Gastroesophageal sphincter (tissue), 4 donors: ENCODE results near the gene KMT5C. TPM values are rescaled to one million over a fixed set of nuclear protein-coding genes. Genes with fewer than 3 reads are reported as not detected.

Source experiments
- ATAC-seq: fragments of 150-250 bp; one replicate; pipeline ENCODE4 v1.9.1; 2016; ENCODE audit warnings: mild to moderate bottlenecking, moderate library complexity
- H3K27ac ChIP-seq, 4 donors: fragments of 200-600 bp; sonication (generic) in 3 of 4; 1 replicate in 3 of 4; 2 replicates in 1 of 4; pipeline ENCODE4 v1.5.1; 2016 to 2019
- H3K27me3 ChIP-seq: fragments of 200-600 bp; sonication (generic); one replicate; pipeline ENCODE4 v1.5.1; 2019
- H3K36me3 ChIP-seq, 2 donors: fragments of 200-600 bp; sonication (generic); one replicate each; pipeline ENCODE4 v1.5.1; 2019; ENCODE audit warnings: control low read depth in 1 of 2
- H3K4me1 ChIP-seq, 3 donors: fragments of 200-600 bp; sonication (generic); 1 replicate in 2 of 3; 2 replicates in 1 of 3; pipeline ENCODE4 v1.5.1; 2016 to 2019; ENCODE audit warnings: control low read depth in 2 of 3
- H3K4me3 ChIP-seq, 2 donors: fragments of 200-600 bp; sonication (generic); one replicate each; pipeline ENCODE4 v1.5.1; 2019; ENCODE audit warnings: mild to moderate bottlenecking in 1 of 2, moderate library complexity in 1 of 2
- H3K9me3 ChIP-seq, 3 donors: fragments of 200-600 bp; sonication (generic); one replicate each; pipeline ENCODE4 v1.5.1; 2017 to 2019; ENCODE audit warnings: control low read depth in 2 of 3
- EP300 ChIP-seq: sonication (generic); formaldehyde crosslinking; IDR thresholded peaks from one replicate; pipeline ENCODE4 v1.6.1; 2017; ENCODE audit warnings: antibody characterized with exemption, mild to moderate bottlenecking
- POLR2A ChIP-seq, 2 donors: fragments of 450-650 bp; IDR thresholded peaks; one replicate each; pipeline ENCODE4 v1.6.1; 2017; ENCODE audit warnings: antibody characterized with exemption in 2 of 2, mild to moderate bottlenecking in 2 of 2, moderate library complexity in 1 of 2
- POLR2AphosphoS5 ChIP-seq: sonication (generic); formaldehyde crosslinking; IDR thresholded peaks from one replicate; pipeline ENCODE4 v1.6.1; 2017; ENCODE audit warnings: antibody characterized with exemption
- WGBS, 2 donors: methylation state at CpG; one replicate each; pipeline ENCODE4 v1.1.5; 2018; ENCODE audit warnings: low coverage in 1 of 2; 5-methylcytosine and 5-hydroxymethylcytosine counted together
- total RNA-seq, 4 donors: library from RNA; depleted of rRNA; stranded (reverse); fragments of >200 nt; gene quantifications; one replicate each; pipeline ENCODE4 v1.1.0, GENCODE V29; 2016
- TF ChIP-seq, protein P1 (sequence below), 4 experiments: fragments of 200-600 bp in 2 of 4; fragments of 450-650 bp in 2 of 4; sonication (generic) in 1 of 4; IDR thresholded peaks; one replicate each; pipeline ENCODE4 v1.5.1; 2017 to 2019; ENCODE audit warnings: antibody characterized with exemption in 4 of 4, mild to moderate bottlenecking in 2 of 4, moderate library complexity in 2 of 4

The KMT5C gene
- total RNA-seq, 4 donors from 2014 or later: 3.4 to 11.2 (median 9.2) TPM

DNA sequence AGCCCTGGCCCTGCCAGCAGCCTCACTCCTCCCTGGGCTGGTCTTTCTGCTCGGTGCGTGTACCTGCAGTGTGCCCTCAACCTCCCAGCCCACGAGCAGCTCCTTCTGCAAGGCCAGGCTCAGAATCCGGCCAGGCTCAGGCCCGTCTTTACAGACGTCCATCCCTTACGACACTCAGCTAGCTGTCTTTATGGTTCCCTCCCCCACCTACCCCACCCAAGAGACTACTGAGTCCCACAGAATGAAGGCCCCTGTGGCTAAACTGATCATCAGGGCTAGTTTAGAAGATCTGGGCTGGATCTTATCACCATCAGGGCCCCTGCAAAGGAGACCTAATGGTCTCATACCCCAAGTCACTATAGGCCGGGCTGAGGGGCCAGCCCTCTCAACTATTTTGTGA lies 25.3 kb upstream of the KMT5C start:
- Histone ChIP-seq H3K36me3 (peaks cover 0 to 16% of the 10 kb centered on the region in 2 donors), H3K27me3 (peaks cover 17% of the 10 kb centered on the region), H3K4me1 (no peaks in the 10 kb centered on the region), H3K4me3 (no peak overlapping the region), H3K27ac (no peak overlapping the region), H3K9me3 (no peaks in the 10 kb centered on the region)
- ATAC-seq: no peak
- TF ChIP-seq POLR2A (IDR thresholded peaks at IDR 0.05) (no peak), POLR2AphosphoS5 (no peak), EP300 (no peak)
- TF ChIP-seq, protein P1, sequence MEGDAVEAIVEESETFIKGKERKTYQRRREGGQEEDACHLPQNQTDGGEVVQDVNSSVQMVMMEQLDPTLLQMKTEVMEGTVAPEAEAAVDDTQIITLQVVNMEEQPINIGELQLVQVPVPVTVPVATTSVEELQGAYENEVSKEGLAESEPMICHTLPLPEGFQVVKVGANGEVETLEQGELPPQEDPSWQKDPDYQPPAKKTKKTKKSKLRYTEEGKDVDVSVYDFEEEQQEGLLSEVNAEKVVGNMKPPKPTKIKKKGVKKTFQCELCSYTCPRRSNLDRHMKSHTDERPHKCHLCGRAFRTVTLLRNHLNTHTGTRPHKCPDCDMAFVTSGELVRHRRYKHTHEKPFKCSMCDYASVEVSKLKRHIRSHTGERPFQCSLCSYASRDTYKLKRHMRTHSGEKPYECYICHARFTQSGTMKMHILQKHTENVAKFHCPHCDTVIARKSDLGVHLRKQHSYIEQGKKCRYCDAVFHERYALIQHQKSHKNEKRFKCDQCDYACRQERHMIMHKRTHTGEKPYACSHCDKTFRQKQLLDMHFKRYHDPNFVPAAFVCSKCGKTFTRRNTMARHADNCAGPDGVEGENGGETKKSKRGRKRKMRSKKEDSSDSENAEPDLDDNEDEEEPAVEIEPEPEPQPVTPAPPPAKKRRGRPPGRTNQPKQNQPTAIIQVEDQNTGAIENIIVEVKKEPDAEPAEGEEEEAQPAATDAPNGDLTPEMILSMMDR (IDR thresholded peaks at IDR 0.05): no peak
- WGBS, 2 donors: 71% methylated on average over 7 of the region's 8 CpGs; no CpG with 5 or more reads in 1 of the 2 donors

DNA sequence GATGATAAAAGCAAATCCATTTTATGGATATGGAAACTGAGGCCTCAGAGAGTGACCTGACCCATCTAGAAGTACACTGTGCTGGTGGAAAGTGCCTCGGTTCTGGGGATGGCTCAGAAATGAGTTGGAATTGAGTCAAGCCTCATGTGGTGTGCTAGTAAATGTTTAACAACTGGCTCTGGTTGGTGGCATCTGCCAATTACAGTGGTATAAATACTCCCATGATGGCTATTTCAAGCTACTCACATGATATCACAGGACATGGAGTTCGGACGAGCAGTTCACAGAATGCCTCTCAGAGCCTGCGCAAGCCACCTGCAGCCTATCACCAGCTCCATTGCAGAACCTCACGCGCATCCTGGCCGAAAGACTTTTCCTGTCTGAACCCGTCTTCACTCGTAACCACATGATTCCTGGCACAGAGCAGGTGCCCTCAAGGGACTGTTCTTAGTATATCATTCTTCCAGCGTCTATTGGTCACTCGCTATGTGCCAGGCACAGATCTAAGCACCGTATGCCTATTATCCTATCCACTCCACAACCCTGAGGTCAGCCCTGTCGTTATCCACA lies 23.6 kb upstream of the KMT5C start:
- H3K27me3 ChIP-seq: peaks cover 30% of the 10 kb centered on the region
- no peaks in the 10 kb centered on the region for H3K36me3 ChIP-seq
- TF ChIP-seq POLR2A (IDR thresholded peaks at IDR 0.05) (no peak), POLR2AphosphoS5 (no peak), EP300 (no peak)
- TF ChIP-seq, protein P1 (IDR thresholded peaks at IDR 0.05): no peak
- 78 to 83% methylated on average over 6 to 11 of the region's 13 CpGs for WGBS, 2 donors
- H3K9me3 ChIP-seq: no peaks in the 10 kb centered on the region
- H3K4me3 ChIP-seq: no peak overlapping the region
- H3K4me1 ChIP-seq: peaks cover 0 to 5% (median 0%) of the 10 kb centered on the region in 3 donors
- ATAC-seq: no peak
- no peak overlapping the region for H3K27ac ChIP-seq

DNA sequence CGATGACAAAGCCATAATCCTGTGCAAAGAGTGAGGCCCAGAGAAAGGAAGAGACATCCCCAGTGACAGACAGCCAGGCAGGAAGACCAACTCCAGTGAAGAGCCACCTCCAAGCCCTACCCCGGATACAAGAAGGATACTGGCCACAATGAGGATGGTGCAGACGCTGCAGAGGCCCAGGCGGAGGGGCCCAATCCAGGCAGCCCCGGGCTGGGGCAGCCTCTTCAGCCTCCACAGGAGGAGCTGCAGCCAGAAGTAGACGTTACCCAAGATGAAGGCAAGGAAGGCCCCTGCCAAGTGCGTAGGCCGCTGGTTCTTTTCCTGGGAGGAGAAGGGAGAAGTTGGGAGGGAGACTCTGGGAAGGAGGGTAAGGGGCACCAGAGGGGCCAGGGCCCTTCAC lies 23.0 kb upstream of the KMT5C start:
- Histone ChIP-seq H3K4me1 (peaks cover 0 to 5% (median 0%) of the 10 kb centered on the region in 3 donors), H3K4me3 (no peak overlapping the region), H3K27ac (no peak overlapping the region), H3K9me3 (no peaks in the 10 kb centered on the region), H3K27me3 (peaks cover 36% of the 10 kb centered on the region), H3K36me3 (no peaks in the 10 kb centered on the region)
- TF ChIP-seq POLR2AphosphoS5: no peak
- 73% methylated on average over 6 of the region's 8 CpGs; no CpG with 5 or more reads in 1 of the 2 donors for WGBS, 2 donors
- ATAC-seq: no peak

DNA sequence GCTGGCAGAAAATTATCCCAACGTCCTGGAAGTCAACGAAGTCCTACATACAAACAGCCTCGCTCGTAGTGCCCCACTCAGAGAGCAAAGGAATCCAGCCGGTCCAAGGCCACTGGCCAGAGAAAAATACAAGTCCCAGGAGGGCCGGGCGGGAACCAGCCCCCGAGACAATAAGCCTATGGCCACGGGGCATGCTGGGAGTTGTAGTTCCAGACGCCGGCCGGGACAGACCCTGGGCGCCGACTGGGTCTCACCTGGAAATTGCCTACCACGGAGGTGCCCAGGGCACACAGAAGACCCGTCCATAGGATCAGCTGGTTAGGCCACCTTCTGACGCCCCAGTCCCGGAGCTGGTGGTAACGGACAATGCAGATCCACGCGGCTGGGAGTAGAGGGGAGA lies 19.9 kb upstream of the KMT5C start:
- H3K4me1 ChIP-seq: peaks cover 0 to 5% (median 0%) of the 10 kb centered on the region in 3 donors
- H3K27me3 ChIP-seq: peaks cover 38% of the 10 kb centered on the region
- no peak overlapping the region for H3K4me3 ChIP-seq
- no peak for TF ChIP-seq POLR2AphosphoS5
- TF ChIP-seq POLR2A (IDR thresholded peaks at IDR 0.05): no peak
- TF ChIP-seq EP300: no peak
- TF ChIP-seq, protein P1 (IDR thresholded peaks at IDR 0.05): no peak
- no peak for ATAC-seq
- H3K9me3 ChIP-seq: no peaks in the 10 kb centered on the region
- 23% methylated on average over 10 of the region's 21 CpGs; no CpG with 5 or more reads in 1 of the 2 donors for WGBS, 2 donors
- no peaks in the 10 kb centered on the region for H3K36me3 ChIP-seq
- H3K27ac ChIP-seq: no peak overlapping the region

DNA sequence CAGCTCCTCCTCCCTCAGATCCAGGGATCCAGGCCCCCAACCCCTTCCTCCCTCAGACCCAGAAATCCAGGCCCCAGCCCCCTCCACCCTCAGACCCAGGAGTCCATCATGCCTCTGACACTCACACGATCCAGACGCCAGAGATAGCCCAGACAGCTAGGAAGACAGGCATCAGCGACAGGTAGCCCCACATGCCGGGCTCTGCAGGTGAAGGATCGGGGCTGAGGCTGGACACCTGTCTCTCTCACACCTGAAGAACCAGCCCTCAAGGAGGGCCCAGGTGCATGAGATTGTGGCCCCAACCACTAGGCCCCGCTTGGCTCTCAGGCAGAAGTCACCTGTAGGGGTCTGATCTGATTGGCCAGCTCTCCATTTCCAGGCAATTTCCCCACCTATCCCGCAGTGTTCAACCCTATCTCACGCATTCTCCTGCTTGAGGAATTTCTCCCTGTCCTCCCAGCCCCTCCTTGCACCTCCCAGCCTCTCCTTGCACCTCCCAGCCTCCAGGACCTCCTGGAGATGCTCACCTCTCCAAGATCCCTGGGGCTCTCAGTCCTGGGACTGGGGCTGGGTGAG lies 18.7 kb upstream of the KMT5C start:
- Histone ChIP-seq H3K4me1 (peaks cover 0 to 5% (median 0%) of the 10 kb centered on the region in 3 donors), H3K4me3 (no peak overlapping the region), H3K36me3 (no peaks in the 10 kb centered on the region), H3K27ac (no peak overlapping the region), H3K9me3 (no peaks in the 10 kb centered on the region), H3K27me3 (peaks cover 35% of the 10 kb centered on the region)
- ATAC-seq: no peak
- no peak for TF ChIP-seq EP300
- no peak for TF ChIP-seq POLR2AphosphoS5
- TF ChIP-seq POLR2A (IDR thresholded peaks at IDR 0.05): no peak
- TF ChIP-seq, protein P1 (IDR thresholded peaks at IDR 0.05): no peak
- 82% methylated on average over 3 of the region's 8 CpGs; no CpG with 5 or more reads in 1 of the 2 donors for WGBS, 2 donors
